Lower leg skin (tissue), 3 donors: ENCODE measurements around the gene PTTG1IP.

Experiments
- CTCF ChIP-seq, 3 donors: fragments of 450-650 bp; IDR thresholded peaks; one replicate each; pipeline ENCODE4 v1.5.1; 2016; ENCODE audit warnings: antibody characterized with exemption in 3 of 3, mild to moderate bottlenecking in 3 of 3, moderate library complexity in 2 of 3
- POLR2A ChIP-seq, 2 donors: fragments of 450-650 bp; IDR thresholded peaks; one replicate each; pipeline ENCODE4 v1.6.1; 2016 to 2017; ENCODE audit warnings: antibody characterized with exemption in 2 of 2, mild to moderate bottlenecking in 1 of 2, moderate library complexity in 1 of 2

GRCh38 chr21:44908908-44909307 is 35.4 kb upstream of the PTTG1IP start:
- TF ChIP-seq CTCF (IDR thresholded peaks at IDR 0.05): no peak
- no peak for TF ChIP-seq POLR2A (IDR thresholded peaks at IDR 0.05)
